HepG2 (cell line): Measurements from ENCODE around the gene HMCN2. TPM values are rescaled to one million over a fixed set of nuclear protein-coding genes. Genes with fewer than 3 reads are reported as not detected.

Experiments
- ATAC-seq: fragments of 200-7000 bp; cut with Tn5 transposase; 3 replicates; pipeline ENCODE4 v1.9.1; 2020; ENCODE audit warnings: mild to moderate bottlenecking, moderate library complexity
- BruUV-seq: library from RNA; stranded (reverse); fragments of 400-500 nt; replicated peaks from 2 replicates; lab custom pipeline; 2021; lab: Mats Ljungman, UMichigan
- CTCF ChIA-PET: fragments of 300-600 bp; formaldehyde crosslinking; extraction: SDS; loops from one replicate; lab custom pipeline; 2021; ENCODE audit warnings: low total read pairs, inconsistent platforms, low intra/inter-chr PET ratio; lab: Yijun Ruan, JAX
- POLR2A ChIA-PET: fragments of 350-600 bp; sonication (Branson Sonifier 250); formaldehyde crosslinking; loops from one replicate; lab custom pipeline; 2020; ENCODE audit warnings: antibody characterized with exemption, inconsistent platforms; lab: Yijun Ruan, JAX
- DNase-seq: peaks from one replicate; pipeline ENCODE4 v3.0.0-alpha.2; 2015; ENCODE audit warnings: low spot score
- FAIRE-seq: peaks from 3 replicates; lab custom pipeline; 2011; peaks lifted over from hg19 to GRCh38; lab: Jason Lieb, UNC
- H2AFZ ChIP-seq: one replicate; pipeline ENCODE4 v1.6.1; 2011; ENCODE audit warnings: low read length, inconsistent platforms
- H3K27ac ChIP-seq: fragments of 300-600 bp; 3 replicates; pipeline ENCODE4 v1.8.0; 2011; ENCODE audit warnings: mixed run types, mild to moderate bottlenecking, mixed read lengths, low read length, inconsistent platforms; ENCODE audit not compliant: insufficient read depth; ENCODE audit errors: extremely low read length
- H3K27me3 ChIP-seq, 2 experiments: fragments of 200-600 bp in 1 of 2; 2 replicates in 1 of 2; 3 replicates in 1 of 2; pipeline versions ENCODE4 v1.6.0 to v1.8.0; 2011; ENCODE audit warnings: low read length in 2 of 2, mild to moderate bottlenecking in 2 of 2, moderate library complexity in 2 of 2, inconsistent platforms in 1 of 2; ENCODE audit not compliant: insufficient read depth in 2 of 2, control insufficient read depth in 1 of 2
- H3K36me3 ChIP-seq, 2 experiments: fragments of 200-600 bp in 1 of 2; replicated peaks in 1 of 2; 2 replicates in 1 of 2; 3 replicates in 1 of 2; pipeline versions ENCODE4 v1.5.1 to v1.8.0; 2011; ENCODE audit warnings: low read length in 2 of 2, inconsistent platforms in 1 of 2; ENCODE audit not compliant: insufficient read depth in 2 of 2, control insufficient read depth in 1 of 2
- H3K4me1 ChIP-seq: 2 replicates; pipeline ENCODE4 v1.5.1; 2012; ENCODE audit warnings: low read length, inconsistent platforms; ENCODE audit not compliant: insufficient read depth
- H3K4me2 ChIP-seq: 2 replicates; pipeline ENCODE4 v1.6.0; 2011; ENCODE audit warnings: low read depth, low read length, inconsistent platforms
- H3K4me3 ChIP-seq, 3 experiments: fragments of 200-600 bp in 1 of 3; sonication (generic), shearing (Covaris generic) in 1 of 3; replicated peaks in 1 of 3; 2 replicates each; pipeline ENCODE4 v1.5.1; 2011 to 2016; ENCODE audit warnings: low read length in 3 of 3, inconsistent platforms in 2 of 3, low read depth in 2 of 3, mild to moderate bottlenecking in 2 of 3, control low read depth in 1 of 3, mixed read lengths in 1 of 3; ENCODE audit not compliant: insufficient read depth in 1 of 3
- H3K79me2 ChIP-seq: one replicate; pipeline ENCODE4 v1.6.1; 2011; ENCODE audit warnings: low read length, inconsistent platforms; ENCODE audit not compliant: insufficient read depth
- H3K9ac ChIP-seq: 2 replicates; pipeline ENCODE4 v1.6.0; 2011; ENCODE audit warnings: mild to moderate bottlenecking, low read depth, low read length, inconsistent platforms; ENCODE audit not compliant: insufficient read depth
- H3K9me3 ChIP-seq: 2 replicates; pipeline ENCODE4 v1.5.1; 2012; ENCODE audit warnings: mild to moderate bottlenecking, low read length
- H4K20me1 ChIP-seq: 2 replicates; pipeline ENCODE4 v1.6.0; 2011; ENCODE audit warnings: inconsistent platforms, mild to moderate bottlenecking, low read length, moderate library complexity; ENCODE audit not compliant: insufficient read depth
- DNMT1 ChIP-seq: sonication (generic); formaldehyde crosslinking; IDR thresholded peaks from 2 replicates; pipeline ENCODE4 v1.5.1; 2020; ENCODE audit warnings: mild to moderate bottlenecking, missing genetic modification reagents
- IKZF1 ChIP-seq: fragments of 450-650 bp; IDR thresholded peaks from 2 replicates; pipeline ENCODE4 v1.7.1; 2016
- NCOA2 ChIP-seq: sonication (generic); formaldehyde crosslinking; IDR thresholded peaks from 2 replicates; pipeline ENCODE4 v1.8.0; 2022; ENCODE audit warnings: inconsistent platforms
- NFATC3 ChIP-seq: sonication (generic); formaldehyde crosslinking; IDR thresholded peaks from 2 replicates; pipeline ENCODE4 v1.5.1; 2020; ENCODE audit warnings: mild to moderate bottlenecking, missing genetic modification reagents
- SALL2 ChIP-seq: sonication (generic); formaldehyde crosslinking; IDR thresholded peaks from 2 replicates; pipeline ENCODE4 v1.8.1; 2023; ENCODE audit warnings: mild to moderate bottlenecking, missing genetic modification reagents, inconsistent platforms
- TCF7 ChIP-seq: sonication (generic); IDR thresholded peaks from 2 replicates; pipeline ENCODE4 v1.6.1; 2016; ENCODE audit warnings: antibody characterized with exemption, low read depth
- THYN1 ChIP-seq: sonication (generic); formaldehyde crosslinking; IDR thresholded peaks from 2 replicates; pipeline ENCODE4 v1.8.1; 2023; ENCODE audit warnings: low read depth, mild to moderate bottlenecking, moderate library complexity, missing genetic modification reagents, borderline replicate concordance
- ZNF207 ChIP-seq: fragments of 450-650 bp; IDR thresholded peaks from 2 replicates; pipeline ENCODE4 v1.6.1; 2016; ENCODE audit warnings: antibody characterized with exemption, borderline replicate concordance
- ZNF235 ChIP-seq: sonication (generic); formaldehyde crosslinking; IDR thresholded peaks from 2 replicates; pipeline ENCODE4 v1.8.1; 2023; ENCODE audit warnings: mild to moderate bottlenecking, missing genetic modification reagents, borderline replicate concordance
- WGBS: methylation state at CpG from one replicate; pipeline ENCODE4 v1.1.6; 2017; ENCODE audit warnings: low lambda C conversion rate; 5-methylcytosine and 5-hydroxymethylcytosine counted together
- in situ Hi-C: cut with HindIII; loops from 2 replicates; pipeline ENCODE4 v1.10.0; 2017; ENCODE audit warnings: low pct_unique_long_range_greater_than_20kb; ENCODE audit not compliant: extremely low pct_ligation_motif_present
- intact Hi-C: fragments of 100-400 bp; cut with micrococcal nuclease; formaldehyde crosslinking; loops from one replicate; pipeline ENCODE4 v1.10.0; 2022; ENCODE audit not compliant: unreplicated experiment
- polyA plus RNA-seq, 8 experiments: library from polyadenylated mRNA; depleted of rRNA in 3 of 8; stranded (reverse) in 7 of 8; unstranded in 1 of 8; fragments of >200 nt; fragmentation: Illumina TruSeq in 4 of 8; extraction: Trizol in 4 of 8; gene quantifications; 2 replicates each; pipeline versions ENCODE4 v1.2.1 to v1.2.3, GENCODE V29; 2011 to 2016; ENCODE audit warnings: low read depth in 4 of 8, missing spikeins in 1 of 8, mixed read lengths in 1 of 8; ENCODE audit not compliant: insufficient read depth in 1 of 8
- total RNA-seq, 5 experiments: library from RNA; depleted of rRNA; stranded (reverse); fragments of >200 nt; fragmentation: Illumina TruSeq; extraction: Trizol; gene quantifications; 2 replicates each; pipeline ENCODE4 v1.2.3, GENCODE V29; 2016; ENCODE audit warnings: low read depth in 1 of 5
- TF ChIP-seq, protein P1 (sequence below): sonication (generic); formaldehyde crosslinking; conservative IDR thresholded peaks from 2 replicates; pipeline ENCODE4 v1.8.1; 2023; ENCODE audit warnings: missing genetic modification reagents
- TF ChIP-seq, protein P2 (sequence below): sonication (generic); formaldehyde crosslinking; IDR thresholded peaks from 2 replicates; pipeline ENCODE4 v1.5.0; 2020; ENCODE audit warnings: missing genetic modification reagents
- TF ChIP-seq, protein P3 (sequence below): sonication (generic); formaldehyde crosslinking; conservative IDR thresholded peaks from 2 replicates; pipeline ENCODE4 v1.4.0; 2020; ENCODE audit warnings: missing genetic modification reagents
- TF ChIP-seq, protein P4 (sequence below): sonication (generic); IDR thresholded peaks from 2 replicates; pipeline ENCODE4 v1.6.1; 2016; ENCODE audit warnings: low read depth, borderline replicate concordance
- TF ChIP-seq, protein P5 (sequence below): sonication (generic); formaldehyde crosslinking; IDR thresholded peaks from 2 replicates; pipeline ENCODE4 v1.4.0; 2020; ENCODE audit warnings: missing genetic modification reagents, mild to moderate bottlenecking, borderline replicate concordance

The HMCN2 gene
- total and polyA plus RNA-seq, 2 of the 13 experiments (the other 11 are each of a cell fraction or from before 2014, with no cell fraction given): 0.09 TPM; not detected in 1

DNA sequence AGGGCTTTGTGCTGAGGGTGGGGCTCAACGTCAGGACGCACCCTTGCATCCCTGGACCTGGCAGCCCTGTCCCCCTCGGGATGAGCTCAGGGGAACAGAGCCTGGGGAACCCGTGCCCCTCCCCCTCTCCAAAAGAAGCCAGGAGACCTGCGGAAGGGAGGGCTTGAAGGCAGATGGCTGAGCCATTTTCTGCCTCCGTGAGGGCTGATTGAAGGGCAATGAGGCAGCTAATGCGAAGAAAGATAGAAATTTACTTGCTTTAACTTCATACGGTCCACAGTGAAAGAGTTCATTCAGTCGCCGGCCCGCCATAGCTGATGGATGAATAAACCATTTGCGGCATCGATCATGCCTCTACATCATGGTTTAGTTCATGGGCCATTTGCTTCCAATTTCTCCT, 208.0 kb downstream of the HMCN2 start:
- BruUV-seq: no TSS peak
- in situ Hi-C loops: no loop called here

More for the DNA sequence above, 208.0 kb downstream of the HMCN2 start:
- Histone ChIP-seq H3K36me3 (0 out of 5 replicates have a peak, but pooled peaks cover 0 to 3% of the 10 kb centered on the region in 2 experiments), H2AFZ (no peak overlapping the region), H4K20me1 (no peaks in the 10 kb centered on the region), H3K79me2 (no peaks in the 10 kb centered on the region), H3K4me3 (no peak overlapping the region), H3K9me3 (no peaks in the 10 kb centered on the region), H3K27ac (no peak overlapping the region), H3K4me2 (no peak overlapping the region), H3K9ac (no peak overlapping the region), H3K27me3 (no peaks in the 10 kb centered on the region), H3K4me1 (no peaks in the 10 kb centered on the region)
- TF ChIP-seq NCOA2: no peak
- TF ChIP-seq ZNF207: no peak
- TF ChIP-seq, protein P1, sequence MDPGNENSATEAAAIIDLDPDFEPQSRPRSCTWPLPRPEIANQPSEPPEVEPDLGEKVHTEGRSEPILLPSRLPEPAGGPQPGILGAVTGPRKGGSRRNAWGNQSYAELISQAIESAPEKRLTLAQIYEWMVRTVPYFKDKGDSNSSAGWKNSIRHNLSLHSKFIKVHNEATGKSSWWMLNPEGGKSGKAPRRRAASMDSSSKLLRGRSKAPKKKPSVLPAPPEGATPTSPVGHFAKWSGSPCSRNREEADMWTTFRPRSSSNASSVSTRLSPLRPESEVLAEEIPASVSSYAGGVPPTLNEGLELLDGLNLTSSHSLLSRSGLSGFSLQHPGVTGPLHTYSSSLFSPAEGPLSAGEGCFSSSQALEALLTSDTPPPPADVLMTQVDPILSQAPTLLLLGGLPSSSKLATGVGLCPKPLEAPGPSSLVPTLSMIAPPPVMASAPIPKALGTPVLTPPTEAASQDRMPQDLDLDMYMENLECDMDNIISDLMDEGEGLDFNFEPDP (CRISPR knock-in tag): no peak
- TF ChIP-seq, protein P2, sequence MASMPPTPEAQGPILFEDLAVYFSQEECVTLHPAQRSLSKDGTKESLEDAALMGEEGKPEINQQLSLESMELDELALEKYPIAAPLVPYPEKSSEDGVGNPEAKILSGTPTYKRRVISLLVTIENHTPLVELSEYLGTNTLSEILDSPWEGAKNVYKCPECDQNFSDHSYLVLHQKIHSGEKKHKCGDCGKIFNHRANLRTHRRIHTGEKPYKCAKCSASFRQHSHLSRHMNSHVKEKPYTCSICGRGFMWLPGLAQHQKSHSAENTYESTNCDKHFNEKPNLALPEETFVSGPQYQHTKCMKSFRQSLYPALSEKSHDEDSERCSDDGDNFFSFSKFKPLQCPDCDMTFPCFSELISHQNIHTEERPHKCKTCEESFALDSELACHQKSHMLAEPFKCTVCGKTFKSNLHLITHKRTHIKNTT (CRISPR knock-in tag): no peak
- no peak for TF ChIP-seq ZNF235
- no peak for TF ChIP-seq IKZF1
- TF ChIP-seq, protein P3, sequence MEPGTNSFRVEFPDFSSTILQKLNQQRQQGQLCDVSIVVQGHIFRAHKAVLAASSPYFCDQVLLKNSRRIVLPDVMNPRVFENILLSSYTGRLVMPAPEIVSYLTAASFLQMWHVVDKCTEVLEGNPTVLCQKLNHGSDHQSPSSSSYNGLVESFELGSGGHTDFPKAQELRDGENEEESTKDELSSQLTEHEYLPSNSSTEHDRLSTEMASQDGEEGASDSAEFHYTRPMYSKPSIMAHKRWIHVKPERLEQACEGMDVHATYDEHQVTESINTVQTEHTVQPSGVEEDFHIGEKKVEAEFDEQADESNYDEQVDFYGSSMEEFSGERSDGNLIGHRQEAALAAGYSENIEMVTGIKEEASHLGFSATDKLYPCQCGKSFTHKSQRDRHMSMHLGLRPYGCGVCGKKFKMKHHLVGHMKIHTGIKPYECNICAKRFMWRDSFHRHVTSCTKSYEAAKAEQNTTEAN (CRISPR knock-in tag): no peak
- TF ChIP-seq TCF7: no peak
- TF ChIP-seq SALL2 (CRISPR knock-in tag): no peak
- TF ChIP-seq THYN1 (CRISPR knock-in tag): no peak
- TF ChIP-seq, protein P4, sequence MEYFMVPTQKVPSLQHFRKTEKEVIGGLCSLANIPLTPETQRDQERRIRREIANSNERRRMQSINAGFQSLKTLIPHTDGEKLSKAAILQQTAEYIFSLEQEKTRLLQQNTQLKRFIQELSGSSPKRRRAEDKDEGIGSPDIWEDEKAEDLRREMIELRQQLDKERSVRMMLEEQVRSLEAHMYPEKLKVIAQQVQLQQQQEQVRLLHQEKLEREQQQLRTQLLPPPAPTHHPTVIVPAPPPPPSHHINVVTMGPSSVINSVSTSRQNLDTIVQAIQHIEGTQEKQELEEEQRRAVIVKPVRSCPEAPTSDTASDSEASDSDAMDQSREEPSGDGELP: no peak
- TF ChIP-seq DNMT1 (CRISPR knock-in tag): no peak
- TF ChIP-seq, protein P5, sequence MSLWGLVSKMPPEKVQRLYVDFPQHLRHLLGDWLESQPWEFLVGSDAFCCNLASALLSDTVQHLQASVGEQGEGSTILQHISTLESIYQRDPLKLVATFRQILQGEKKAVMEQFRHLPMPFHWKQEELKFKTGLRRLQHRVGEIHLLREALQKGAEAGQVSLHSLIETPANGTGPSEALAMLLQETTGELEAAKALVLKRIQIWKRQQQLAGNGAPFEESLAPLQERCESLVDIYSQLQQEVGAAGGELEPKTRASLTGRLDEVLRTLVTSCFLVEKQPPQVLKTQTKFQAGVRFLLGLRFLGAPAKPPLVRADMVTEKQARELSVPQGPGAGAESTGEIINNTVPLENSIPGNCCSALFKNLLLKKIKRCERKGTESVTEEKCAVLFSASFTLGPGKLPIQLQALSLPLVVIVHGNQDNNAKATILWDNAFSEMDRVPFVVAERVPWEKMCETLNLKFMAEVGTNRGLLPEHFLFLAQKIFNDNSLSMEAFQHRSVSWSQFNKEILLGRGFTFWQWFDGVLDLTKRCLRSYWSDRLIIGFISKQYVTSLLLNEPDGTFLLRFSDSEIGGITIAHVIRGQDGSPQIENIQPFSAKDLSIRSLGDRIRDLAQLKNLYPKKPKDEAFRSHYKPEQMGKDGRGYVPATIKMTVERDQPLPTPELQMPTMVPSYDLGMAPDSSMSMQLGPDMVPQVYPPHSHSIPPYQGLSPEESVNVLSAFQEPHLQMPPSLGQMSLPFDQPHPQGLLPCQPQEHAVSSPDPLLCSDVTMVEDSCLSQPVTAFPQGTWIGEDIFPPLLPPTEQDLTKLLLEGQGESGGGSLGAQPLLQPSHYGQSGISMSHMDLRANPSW (CRISPR knock-in tag): no peak
- TF ChIP-seq NFATC3: no peak
- ATAC-seq (no peak), DNase-seq (no peak), FAIRE-seq (no peak)
- 91% methylated on average over 11 of the region's 13 CpGs for WGBS
- POLR2A ChIA-PET: no interaction called here
- CTCF ChIA-PET: no interaction called here
- intact Hi-C loops: no loop called here
